Superior temporal gyrus (tissue), 1 donor: Measurements from ENCODE around the gene ZGPAT.

ENCODE experiments used
- DNase-seq: peaks from one replicate; pipeline ENCODE4 v3.0.0-alpha.2; 2016; ENCODE audit errors: extremely low spot score

Gene ZGPAT

DNA sequence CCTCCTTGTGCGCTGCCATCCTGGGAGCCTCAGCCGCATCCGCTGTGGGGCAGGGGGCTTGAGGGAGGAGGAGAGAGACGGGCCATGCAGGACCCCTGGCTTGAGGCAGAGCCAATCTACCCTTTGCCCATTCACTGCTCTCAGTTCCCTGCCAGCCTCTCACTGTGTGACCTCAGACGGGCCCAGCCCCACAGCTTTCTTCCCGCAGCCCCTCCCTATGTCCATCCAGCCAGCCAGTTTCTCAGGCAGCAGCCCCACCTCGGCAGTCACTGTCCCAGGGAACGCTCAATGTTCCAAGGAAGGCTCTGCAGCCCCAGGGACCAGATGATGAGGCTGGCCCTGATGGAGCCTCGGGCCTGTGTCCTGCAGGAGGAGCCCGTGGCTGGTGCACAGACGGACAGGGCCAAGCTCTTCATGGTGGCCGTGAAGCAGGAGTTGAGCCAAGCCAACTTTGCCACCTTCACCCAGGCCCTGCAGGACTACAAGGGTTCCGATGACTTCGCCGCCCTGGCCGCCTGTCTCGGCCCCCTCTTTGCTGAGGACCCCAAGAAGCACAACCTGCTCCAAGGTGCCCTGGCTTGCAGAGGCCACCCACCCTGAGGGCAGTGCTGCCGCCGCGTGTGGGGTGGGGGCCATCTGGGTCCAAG lies 15.3 kb upstream of the ZGPAT start:
- DNase-seq, result no peak

DNA sequence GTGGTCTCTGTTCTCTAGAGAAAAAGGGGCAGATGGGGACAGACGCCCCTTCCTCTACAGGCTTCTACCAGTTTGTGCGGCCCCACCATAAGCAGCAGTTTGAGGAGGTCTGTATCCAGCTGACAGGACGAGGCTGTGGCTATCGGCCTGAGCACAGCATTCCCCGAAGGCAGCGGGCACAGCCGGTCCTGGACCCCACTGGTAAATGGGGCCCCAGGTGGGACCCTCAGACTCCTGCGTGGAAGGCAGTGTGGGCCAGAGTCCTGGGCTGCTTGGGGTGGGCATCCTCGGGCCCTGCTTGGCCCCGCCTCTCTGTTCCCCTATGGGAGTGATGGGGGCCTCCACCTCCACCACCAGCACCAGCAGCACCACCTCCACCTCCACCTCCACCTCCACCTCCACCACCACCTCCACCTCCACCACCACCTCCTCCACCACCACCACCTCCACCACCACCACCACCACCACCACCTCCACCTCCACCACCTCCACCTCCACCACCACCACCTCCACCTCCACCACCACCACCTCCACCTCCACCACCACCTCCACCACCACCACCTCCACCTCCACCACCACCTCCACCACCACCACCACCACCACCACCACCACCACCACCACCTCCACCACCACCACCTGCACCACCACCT lies 14.6 kb upstream of the ZGPAT start:
- DNase-seq, result no peak

DNA sequence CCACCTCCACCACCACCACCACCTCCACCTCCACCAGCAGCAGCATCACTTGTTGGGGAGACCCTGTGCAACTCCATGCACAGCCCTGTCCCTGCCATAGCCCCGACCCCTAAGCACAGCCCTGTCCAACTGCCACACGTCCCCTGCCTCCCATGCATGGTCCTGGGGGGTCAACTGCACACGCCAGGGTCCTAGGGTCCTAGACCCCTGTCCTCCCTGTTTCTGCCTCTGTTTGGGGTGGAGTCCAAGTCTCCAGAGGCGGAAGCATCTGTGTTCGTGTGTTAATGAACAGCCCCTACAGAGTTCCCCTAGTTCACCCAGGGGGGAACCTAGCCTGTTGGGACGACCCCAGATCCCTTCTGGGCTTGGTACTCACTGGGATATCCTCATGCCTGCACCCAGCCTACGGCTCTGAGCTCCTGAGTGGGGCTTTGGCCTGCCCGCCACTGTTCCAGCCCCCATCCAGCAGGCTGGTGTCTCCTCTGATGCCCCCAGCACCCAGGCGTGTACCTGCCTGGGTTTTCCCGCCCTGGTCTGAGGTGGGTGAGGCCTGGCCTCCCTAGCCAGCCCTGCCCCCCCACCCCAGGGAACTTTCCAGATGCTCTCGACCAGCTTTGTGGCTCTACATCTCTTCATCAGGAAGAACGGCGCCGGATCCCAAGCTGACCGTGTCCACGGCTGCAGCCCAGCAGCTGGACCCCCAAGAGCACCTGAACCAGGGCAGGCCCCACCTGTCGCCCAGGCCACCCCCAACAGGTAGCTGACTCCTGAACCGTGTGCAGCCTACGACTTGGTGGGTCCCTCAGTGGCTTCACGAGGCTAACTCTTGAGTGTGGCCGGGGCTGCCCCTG lies 13.9 kb upstream of the ZGPAT start:
- DNase-seq, result no peak

DNA sequence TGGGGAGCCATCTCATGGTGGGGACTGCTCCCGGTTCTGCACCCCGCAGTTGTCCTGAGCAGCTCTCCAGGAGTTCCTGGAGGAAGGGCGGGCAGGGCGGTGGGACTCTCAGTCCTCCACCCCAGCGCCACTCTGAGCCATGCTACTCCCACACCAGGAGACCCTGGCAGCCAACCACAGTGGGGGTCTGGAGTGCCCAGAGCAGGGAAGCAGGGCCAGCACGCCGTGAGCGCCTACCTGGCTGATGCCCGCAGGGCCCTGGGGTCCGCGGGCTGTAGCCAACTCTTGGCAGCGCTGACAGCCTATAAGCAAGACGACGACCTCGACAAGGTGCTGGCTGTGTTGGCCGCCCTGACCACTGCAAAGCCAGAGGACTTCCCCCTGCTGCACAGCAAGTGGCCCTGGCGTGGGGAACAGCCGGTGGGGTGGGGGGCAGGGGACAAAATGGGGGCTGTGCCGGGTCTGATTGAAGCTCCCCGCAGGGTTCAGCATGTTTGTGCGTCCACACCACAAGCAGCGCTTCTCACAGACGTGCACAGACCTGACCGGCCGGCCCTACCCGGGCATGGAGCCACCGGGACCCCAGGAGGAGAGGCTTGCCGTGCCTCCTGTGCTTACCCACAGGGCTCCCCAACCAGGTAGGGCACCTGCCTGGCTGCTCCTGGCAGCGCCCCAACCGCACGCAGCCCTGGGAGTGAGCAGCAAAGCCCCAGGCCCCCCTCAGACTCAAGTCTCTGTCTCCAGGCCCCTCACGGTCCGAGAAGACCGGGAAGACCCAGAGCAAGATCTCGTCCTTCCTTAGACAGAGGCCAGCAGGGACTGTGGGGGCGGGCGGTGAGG lies 13.0 kb upstream of the ZGPAT start:
- DNase-seq, result no peak

GRCh38 chr20:63695424-63696305 lies 12.2 kb upstream of the ZGPAT start:
- no peak for DNase-seq

- no peak for DNase-seq
These were observed 11.6 kb upstream of the ZGPAT start for GRCh38 chr20:63696306-63696627.

DNA sequence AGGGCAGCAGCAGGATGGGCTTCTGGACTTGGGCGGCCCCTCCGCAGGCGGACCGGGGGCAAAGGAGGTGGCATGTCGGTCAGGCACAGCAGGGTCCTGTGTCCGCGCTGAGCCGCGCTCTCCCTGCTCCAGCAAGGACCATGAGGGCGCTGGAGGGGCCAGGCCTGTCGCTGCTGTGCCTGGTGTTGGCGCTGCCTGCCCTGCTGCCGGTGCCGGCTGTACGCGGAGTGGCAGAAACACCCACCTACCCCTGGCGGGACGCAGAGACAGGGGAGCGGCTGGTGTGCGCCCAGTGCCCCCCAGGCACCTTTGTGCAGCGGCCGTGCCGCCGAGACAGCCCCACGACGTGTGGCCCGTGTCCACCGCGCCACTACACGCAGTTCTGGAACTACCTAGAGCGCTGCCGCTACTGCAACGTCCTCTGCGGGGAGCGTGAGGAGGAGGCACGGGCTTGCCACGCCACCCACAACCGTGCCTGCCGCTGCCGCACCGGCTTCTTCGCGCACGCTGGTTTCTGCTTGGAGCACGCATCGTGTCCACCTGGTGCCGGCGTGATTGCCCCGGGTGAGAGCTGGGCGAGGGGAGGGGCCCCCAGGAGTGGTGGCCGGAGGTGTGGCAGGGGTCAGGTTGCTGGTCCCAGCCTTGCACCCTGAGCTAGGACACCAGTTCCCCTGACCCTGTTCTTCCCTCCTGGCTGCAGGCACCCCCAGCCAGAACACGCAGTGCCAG lies 11.0 kb upstream of the ZGPAT start, which contains the start of gene TNFRSF6B:
TSS of gene TNFRSF6B (plus strand) at position 25 of the 729 bp plus-strand sequence. CDS start at position 141, 116 bp downstream.
- DNase-seq, result no peak

GRCh38 chr20:63697357-63697867 lies 10.4 kb upstream of the ZGPAT start:
- no peak for DNase-seq

DNA sequence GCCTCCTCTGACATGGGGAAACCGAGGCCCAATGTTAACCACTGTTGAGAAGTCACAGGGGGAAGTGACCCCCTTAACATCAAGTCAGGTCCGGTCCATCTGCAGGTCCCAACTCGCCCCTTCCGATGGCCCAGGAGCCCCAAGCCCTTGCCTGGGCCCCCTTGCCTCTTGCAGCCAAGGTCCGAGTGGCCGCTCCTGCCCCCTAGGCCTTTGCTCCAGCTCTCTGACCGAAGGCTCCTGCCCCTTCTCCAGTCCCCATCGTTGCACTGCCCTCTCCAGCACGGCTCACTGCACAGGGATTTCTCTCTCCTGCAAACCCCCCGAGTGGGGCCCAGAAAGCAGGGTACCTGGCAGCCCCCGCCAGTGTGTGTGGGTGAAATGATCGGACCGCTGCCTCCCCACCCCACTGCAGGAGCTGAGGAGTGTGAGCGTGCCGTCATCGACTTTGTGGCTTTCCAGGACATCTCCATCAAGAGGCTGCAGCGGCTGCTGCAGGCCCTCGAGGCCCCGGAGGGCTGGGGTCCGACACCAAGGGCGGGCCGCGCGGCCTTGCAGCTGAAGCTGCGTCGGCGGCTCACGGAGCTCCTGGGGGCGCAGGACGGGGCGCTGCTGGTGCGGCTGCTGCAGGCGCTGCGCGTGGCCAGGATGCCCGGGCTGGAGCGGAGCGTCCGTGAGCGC lies 9.8 kb upstream of the ZGPAT start:
- no peak for DNase-seq

- no peak for DNase-seq
These were observed 8.9 kb upstream of the ZGPAT start for GRCh38 chr20:63698739-63699465.

- DNase-seq, result no peak
These were observed 8.2 kb upstream of the ZGPAT start for GRCh38 chr20:63699466-63700198.

DNA sequence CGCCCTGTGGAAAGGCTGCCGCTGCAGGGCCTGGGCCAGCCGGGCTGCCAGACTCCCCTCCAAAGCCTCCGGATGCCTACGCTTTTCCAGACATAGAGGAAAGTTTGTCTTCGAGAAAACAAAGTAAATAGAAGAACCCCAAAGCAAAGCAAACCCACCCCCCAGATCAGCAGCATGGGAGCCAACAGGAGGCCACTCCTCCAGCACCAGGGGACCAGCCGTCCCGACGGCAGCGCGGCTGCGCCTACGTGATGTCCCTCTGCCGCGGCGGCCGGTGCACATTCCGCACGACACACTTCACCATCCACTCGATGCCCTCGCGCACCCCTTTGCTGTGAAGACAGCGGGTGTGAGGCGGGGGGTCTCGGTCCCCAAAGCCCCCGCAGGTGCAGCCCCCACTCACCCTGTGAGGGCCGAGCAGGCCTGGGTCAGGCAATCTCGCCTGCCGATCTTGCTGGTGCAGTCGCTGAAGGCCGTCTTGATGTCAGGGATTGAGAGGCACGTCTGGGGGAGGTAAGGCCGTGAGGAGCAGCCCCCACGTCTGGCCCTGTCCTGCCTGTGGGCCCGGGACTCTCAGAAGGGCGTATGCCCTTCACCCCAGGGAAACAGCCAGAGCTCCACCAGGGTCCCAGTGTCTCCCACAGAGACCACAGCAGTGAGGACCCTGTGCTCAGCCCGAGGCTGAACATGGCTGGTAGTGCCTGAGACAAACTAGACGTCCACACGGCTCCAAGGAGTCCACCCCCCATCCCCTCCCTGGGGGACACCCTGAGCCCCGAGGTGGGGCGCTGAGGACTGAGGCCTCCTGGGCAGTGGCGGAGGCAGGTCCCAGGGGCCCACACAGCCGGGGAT lies 7.4 kb upstream of the ZGPAT start:
- no peak for DNase-seq

- DNase-seq, result no peak
These were observed 6.8 kb upstream of the ZGPAT start for GRCh38 chr20:63701051-63701328.

DNA sequence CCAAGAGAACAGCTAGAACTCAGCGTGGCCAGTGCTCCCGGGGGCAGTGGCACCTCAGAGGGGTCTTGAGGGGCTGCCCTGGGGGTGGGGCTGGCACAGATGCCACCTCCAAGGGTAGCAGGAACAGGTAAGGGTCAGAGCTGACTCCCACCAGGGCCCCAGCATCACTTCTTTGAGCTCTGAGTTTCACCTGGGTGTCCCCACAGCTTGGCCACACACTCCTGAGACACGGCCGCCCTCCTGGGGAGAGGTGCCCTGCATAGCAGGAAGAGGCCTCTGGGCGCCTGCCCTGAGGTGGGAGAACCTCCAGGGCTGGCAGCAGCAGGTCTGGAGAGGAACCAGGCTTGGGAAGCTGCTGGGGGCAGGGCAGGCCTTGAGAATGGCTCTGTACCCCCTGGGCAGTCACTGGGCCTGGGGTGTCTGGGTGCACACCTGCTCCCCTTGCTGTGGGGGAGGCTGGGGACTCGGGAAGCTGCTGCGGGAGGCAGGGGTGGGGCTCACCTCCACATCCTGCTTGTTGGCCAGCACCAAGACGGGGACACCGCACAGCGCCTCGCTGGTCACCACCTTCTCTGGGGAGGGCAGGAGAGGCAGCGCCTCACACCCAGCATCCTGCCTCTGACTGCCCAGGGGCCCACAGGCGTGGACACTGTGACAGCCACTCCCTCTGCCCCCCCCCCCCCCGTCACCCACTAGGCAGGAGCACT lies 6.4 kb upstream of the ZGPAT start:
- DNase-seq, result no peak

DNA sequence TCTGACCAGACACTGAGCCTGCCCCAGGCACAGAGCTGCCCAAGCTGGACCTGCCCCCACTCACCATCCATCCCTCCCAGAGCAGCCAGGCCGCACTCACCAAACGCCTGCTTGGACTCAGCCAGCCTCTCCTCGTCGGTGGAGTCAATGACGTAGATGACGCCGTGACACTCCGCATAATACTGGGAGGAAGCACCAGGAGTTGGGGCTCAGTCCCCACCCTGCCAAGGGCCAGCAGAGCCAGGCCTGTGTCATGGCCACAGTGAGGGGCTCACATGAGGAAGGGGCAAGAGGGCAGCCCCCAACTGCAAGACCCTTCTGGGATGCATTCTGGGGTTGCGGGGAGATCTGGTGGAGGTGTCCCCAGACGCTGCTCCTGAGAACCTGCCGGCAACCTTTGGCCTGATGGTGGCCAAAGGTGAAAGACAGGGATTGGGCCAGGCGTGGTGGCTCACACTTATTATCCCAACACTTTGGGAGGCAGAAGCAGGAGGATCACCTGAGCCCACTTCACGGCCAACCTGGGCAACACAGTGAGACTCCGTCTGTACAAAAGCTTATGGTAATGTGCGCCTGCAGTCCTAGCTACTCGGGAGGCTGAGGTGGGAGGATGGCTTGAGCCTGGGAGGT lies 5.7 kb upstream of the ZGPAT start:
- no peak for DNase-seq

DNA sequence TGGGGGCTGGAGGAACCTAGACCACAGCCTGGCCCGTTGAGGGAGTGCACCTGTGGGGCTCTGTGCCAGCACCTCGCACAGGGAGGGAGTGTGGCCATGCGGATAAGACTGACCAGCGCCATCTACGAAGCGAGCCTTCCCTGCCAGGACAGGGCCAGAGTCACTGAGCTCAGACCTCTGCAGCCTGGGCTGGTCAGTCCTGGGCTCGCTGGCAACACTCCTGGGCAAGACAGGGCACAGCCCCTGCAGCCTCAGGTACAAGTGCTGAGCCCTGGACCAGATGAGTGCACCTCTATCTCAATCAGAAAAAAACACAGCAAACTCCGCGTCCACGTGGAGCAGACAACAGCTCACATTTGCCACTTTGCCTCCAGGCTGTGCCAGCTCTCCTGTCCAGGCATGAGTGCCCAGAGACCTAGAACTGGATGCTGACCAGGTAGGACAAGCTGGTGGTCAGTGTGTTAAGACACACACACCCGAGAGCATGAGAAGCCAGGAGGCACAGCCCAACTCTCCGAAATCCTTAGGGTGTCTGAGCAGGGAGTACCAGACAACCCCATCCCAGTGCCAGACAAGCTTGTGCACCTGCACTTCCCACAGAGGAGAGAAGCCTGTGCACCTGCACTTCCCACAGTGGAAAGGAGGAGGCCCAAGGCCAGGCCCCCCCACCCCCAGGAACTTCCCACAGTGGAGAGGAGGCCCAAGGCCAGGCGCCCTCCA lies 4.9 kb upstream of the ZGPAT start:
- no peak for DNase-seq
